Measurements from ENCODE around the gene SMAD9.

GRCh38 chr13:36795463-36795862 lies 124.6 kb downstream of the SMAD9 start:
- no peak for TF ChIP-seq FOXK2 (IDR thresholded peaks at IDR 0.05)
- no peak for TF ChIP-seq ELF4 (IDR thresholded peaks at IDR 0.05)
- no peak for TF ChIP-seq FOXM1 (IDR thresholded peaks at IDR 0.05; ENCODE audit: borderline replicate concordance)
- TF ChIP-seq SP1 (IDR thresholded peaks at IDR 0.05) = no peak
- no peak for TF ChIP-seq TARDBP (IDR thresholded peaks at IDR 0.05)
- no peak for TF ChIP-seq L3MBTL2 (conservative IDR thresholded peaks at IDR 0.05)
- TF ChIP-seq HDGF (IDR thresholded peaks at IDR 0.05; ENCODE audit: borderline replicate concordance) = no peak

Data from HEK293T (cell line).